Measurements from ENCODE around the gene MRPL53. TPM values are rescaled to one million over a fixed set of nuclear protein-coding genes. Genes with fewer than 3 reads are reported as not detected.

MRPL53 gene
- total and polyA plus RNA-seq, 9 of the 15 experiments (the other 6 are each of a cell fraction or from before 2014, with no cell fraction given) = 11.5 to 87.9 (median 41.1) TPM

- peak; percentile 100 for TF ChIP-seq NR2C2 (CRISPR knock-in tag; IDR thresholded peaks at IDR 0.05)
- peak; percentile 100 for TF ChIP-seq NR2C2 (tag; IDR thresholded peaks at IDR 0.05)
- TF ChIP-seq MTA2 (IDR thresholded peaks at IDR 0.05; ENCODE audit: low read depth) = peak; percentile 81
- no peak for TF ChIP-seq MECOM (CRISPR knock-in tag; IDR thresholded peaks at IDR 0.05)
- TF ChIP-seq PHTF2 (CRISPR knock-in tag; IDR thresholded peaks at IDR 0.05) = peak; percentile 84
- peak; percentile 76 to 83 for TF ChIP-seq NRF1 (conservative IDR thresholded peaks at IDR 0.05 in 1 of 2, IDR thresholded peaks at IDR 0.05 in 1 of 2)
- no peak for TF ChIP-seq LEF1 (IDR thresholded peaks at IDR 0.05)
- peak; percentile 98 for TF ChIP-seq POLR2B (IDR thresholded peaks at IDR 0.05; ENCODE audit: low read depth, partially characterized antibody)
- TF ChIP-seq TFAM (CRISPR knock-in tag; conservative IDR thresholded peaks at IDR 0.05) = no peak
- TF ChIP-seq FOXM1 (IDR thresholded peaks at IDR 0.05; ENCODE audit: low read depth) = no peak
- peak; percentile 90; the same call in 1 of the 2 replicates for TF ChIP-seq FOXM1 (CRISPR knock-in tag; IDR thresholded peaks at IDR 0.05; ENCODE audit: low read depth)
- TF ChIP-seq SIN3B (IDR thresholded peaks at IDR 0.05; ENCODE audit: low read depth) = peak; percentile 98
- TF ChIP-seq ZNF740 (CRISPR knock-in tag; IDR thresholded peaks at IDR 0.05) = no peak
- TF ChIP-seq ZNF740 (tag; IDR thresholded peaks at IDR 0.05) = no peak
- TF ChIP-seq, protein P1, sequence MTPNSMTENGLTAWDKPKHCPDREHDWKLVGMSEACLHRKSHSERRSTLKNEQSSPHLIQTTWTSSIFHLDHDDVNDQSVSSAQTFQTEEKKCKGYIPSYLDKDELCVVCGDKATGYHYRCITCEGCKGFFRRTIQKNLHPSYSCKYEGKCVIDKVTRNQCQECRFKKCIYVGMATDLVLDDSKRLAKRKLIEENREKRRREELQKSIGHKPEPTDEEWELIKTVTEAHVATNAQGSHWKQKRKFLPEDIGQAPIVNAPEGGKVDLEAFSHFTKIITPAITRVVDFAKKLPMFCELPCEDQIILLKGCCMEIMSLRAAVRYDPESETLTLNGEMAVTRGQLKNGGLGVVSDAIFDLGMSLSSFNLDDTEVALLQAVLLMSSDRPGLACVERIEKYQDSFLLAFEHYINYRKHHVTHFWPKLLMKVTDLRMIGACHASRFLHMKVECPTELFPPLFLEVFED (CRISPR knock-in tag; conservative IDR thresholded peaks at IDR 0.05) = no peak
- TF ChIP-seq, protein P2, sequence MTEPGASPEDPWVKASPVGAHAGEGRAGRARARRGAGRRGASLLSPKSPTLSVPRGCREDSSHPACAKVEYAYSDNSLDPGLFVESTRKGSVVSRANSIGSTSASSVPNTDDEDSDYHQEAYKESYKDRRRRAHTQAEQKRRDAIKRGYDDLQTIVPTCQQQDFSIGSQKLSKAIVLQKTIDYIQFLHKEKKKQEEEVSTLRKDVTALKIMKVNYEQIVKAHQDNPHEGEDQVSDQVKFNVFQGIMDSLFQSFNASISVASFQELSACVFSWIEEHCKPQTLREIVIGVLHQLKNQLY (CRISPR knock-in tag; conservative IDR thresholded peaks at IDR 0.05) = no peak
- TF ChIP-seq FIP1L1 (IDR thresholded peaks at IDR 0.05; ENCODE audit: low read depth, low read length, poor library complexity, severe bottlenecking) = no peak
- TF ChIP-seq, protein P3, sequence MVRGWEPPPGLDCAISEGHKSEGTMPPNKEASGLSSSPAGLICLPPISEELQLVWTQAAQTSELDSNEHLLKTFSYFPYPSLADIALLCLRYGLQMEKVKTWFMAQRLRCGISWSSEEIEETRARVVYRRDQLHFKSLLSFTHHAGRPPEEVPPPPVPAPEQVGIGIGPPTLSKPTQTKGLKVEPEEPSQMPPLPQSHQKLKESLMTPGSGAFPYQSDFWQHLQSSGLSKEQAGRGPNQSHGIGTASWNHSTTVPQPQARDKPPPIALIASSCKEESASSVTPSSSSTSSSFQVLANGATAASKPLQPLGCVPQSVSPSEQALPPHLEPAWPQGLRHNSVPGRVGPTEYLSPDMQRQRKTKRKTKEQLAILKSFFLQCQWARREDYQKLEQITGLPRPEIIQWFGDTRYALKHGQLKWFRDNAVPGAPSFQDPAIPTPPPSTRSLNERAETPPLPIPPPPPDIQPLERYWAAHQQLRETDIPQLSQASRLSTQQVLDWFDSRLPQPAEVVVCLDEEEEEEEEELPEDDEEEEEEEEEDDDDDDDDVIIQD (CRISPR knock-in tag; IDR thresholded peaks at IDR 0.05) = no peak
- peak in 1 of 2 experiments; percentile 84; a peak in 1 of 3 replicates for TF ChIP-seq CBX3 (IDR thresholded peaks at IDR 0.05; ENCODE audit: borderline replicate concordance in 1 of 2, low read length in 2 of 2)
- 0 out of 2 replicates have a peak, but pooled peaks have one; percentile 50 for TF ChIP-seq RFX7 (CRISPR knock-in tag; IDR thresholded peaks at IDR 0.05)
- TF ChIP-seq, protein P4, sequence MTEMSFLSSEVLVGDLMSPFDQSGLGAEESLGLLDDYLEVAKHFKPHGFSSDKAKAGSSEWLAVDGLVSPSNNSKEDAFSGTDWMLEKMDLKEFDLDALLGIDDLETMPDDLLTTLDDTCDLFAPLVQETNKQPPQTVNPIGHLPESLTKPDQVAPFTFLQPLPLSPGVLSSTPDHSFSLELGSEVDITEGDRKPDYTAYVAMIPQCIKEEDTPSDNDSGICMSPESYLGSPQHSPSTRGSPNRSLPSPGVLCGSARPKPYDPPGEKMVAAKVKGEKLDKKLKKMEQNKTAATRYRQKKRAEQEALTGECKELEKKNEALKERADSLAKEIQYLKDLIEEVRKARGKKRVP (CRISPR knock-in tag; IDR thresholded peaks at IDR 0.05) = peak; percentile 51
- peak; percentile 77 for TF ChIP-seq L3MBTL2 (IDR thresholded peaks at IDR 0.05)
- TF ChIP-seq FOXJ2 (tag; IDR thresholded peaks at IDR 0.05) = peak; percentile 59
- peak; percentile 75 for TF ChIP-seq LCOR (CRISPR knock-in tag; IDR thresholded peaks at IDR 0.05)
Observed at GRCh38 chr2:74472086-74472944, at the start of gene MRPL53 (continued).
